CD4-positive, alpha-beta T cell treated with Interleukin-4 for 1 hour (primary cell): ENCODE results near the gene CLEC18C.
"Not testable (repeated sequence)": the region's sequence is repeated elsewhere in the genome, so short reads cannot be mapped to it uniquely, and the experiment has no call there.

ENCODE experiments used
- DNase-seq, 2 donors: peaks; one replicate each; pipeline ENCODE4 v3.0.0-alpha.2; 2020 to 2022

CLEC18C gene

DNA sequence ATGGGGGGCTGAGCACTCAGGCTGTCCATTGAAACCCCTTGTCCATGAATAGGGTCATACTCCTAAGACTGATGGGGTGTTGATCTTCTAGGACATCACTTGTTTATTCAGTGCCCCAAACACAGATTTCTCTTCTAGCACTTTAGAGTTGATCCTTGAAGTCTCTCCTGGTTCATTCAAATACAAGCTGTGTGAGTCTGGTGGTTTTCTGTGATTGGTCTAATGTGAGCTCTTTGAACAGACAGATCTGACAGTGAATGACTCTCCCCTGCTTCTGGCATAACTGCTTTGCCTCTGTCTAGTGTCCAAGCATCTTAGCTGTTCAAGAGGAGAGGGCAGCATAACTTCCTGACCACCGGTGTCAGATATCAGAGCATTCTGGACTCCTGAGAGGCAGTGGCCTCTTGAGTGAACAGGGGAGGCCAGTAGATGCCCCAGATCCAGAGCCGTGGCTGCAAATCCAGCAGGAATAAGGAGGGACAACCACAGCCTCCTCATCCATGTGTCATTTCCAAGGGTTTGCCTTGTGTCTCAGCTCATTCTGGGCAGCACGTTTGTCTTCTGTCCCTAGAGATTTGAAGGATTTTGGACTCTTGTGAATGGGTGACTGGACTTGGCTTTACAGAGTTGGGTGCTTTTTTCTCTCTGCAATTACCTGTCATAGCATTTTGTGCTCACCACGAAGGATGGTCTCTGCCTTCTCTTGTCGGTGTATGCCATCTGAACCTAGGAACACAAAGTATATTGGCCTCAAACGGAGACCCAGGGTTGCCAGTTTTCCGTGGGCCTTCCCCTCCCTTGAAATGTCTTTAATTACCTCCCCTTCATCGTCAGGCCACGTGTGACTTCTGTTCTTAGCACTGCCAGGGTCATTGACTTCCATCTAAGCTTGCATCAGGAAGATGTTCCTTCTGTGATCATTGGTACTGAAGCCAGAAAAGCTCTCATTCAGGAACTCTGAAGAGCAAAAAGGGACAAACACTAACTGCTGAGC is 13.9 kb upstream of the CLEC18C start:
- no peak for DNase-seq

DNA sequence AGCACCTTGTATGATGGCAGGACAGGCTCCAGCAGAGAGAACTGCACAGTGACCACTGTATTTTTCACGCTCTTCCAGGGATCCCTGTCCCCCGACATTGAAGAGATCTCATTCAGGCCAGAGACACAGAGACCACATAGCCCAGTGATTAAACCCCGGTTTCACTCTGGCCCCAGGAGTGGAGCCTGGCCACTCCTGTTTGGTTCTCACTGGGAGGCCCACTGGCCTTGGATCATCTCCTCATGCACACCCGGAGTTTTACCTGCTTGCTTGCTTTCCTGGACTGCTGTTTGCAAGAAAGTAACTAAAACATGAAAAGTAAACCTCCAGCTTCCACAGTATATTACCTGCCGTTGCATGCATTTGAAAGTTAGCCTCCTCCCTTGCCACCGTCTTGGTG is 13.2 kb upstream of the CLEC18C start:
- no peak for DNase-seq

DNA sequence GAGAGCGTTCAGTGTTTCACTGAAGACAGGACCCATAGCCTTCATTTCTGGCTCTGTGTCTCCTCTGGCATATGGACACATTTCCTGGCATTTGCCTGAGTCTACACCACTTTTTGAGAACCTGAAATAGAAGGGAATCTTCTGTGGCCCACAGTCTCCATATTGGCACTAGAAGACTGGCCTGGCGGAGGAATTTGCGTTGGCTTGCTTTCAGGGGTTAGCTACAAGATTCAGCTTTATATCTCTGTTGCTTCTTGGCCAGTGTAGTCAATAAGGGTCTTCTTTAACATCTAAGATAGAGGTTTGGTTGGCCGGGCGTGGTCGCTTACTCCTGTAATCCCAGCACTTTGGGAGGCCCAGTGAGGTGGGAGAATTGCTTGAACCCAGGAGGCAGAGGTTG is 12.8 kb upstream of the CLEC18C start:
- no peak for DNase-seq

DNA sequence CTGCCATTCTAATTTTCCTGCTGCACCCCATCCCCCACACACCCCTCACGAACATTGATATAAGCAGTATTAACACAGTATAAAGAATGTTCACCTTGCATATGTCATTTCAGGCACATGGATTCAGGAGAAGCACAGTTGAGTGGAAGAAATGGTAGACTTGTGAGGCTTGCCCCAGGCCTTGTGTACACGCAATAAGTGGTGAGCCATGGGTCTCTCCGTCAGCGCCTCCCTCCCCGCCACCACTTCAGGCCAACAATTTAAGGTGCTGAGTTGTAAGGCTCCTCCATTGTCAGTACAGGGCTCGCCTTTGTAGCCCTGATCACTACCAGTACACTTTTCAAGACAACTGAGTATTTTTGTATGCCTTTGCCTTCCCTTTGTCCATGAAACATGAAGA is 12.2 kb upstream of the CLEC18C start:
- no peak for DNase-seq

DNA sequence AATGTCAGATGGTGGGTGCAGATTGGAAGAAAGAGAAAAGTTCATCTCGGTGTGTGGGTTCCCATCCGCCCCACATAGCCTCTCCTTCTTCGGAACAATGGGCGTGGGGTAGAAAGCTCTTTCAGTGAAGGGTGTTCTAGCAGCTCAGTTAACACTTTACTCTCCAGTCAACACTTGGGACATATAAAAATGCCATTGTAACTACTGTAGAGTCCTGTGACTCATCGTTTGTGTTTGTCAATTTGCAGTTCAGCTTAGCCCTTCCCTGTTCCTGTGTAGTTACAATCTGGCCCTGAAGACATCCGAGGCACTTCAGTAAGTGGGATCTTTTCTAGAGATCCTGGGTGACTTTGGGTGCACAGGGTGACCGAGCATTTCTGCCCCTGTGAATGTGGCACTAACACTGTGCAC is 11.5 kb upstream of the CLEC18C start:
- DNase-seq, result no peak

DNA sequence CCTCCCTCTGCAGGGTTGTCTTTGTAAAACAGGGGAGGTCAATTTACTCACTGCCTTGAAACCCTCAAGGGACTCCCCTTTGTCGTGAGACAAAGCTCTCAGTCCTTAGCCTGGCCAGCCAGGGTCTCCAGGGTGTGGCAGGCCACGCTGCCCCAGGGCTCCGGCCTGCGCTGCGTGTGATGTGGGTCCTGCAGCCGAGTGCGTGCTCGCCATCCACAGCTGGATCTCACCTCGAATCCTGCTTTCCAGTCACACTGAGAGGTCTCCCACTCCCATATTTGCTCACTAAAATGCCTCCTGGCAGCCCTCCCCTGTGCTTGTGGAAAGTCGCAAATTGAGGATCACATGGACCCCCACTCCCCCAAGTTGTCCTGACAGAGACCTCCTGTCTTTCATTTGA is 10.0 kb upstream of the CLEC18C start:
- no peak for DNase-seq

DNA sequence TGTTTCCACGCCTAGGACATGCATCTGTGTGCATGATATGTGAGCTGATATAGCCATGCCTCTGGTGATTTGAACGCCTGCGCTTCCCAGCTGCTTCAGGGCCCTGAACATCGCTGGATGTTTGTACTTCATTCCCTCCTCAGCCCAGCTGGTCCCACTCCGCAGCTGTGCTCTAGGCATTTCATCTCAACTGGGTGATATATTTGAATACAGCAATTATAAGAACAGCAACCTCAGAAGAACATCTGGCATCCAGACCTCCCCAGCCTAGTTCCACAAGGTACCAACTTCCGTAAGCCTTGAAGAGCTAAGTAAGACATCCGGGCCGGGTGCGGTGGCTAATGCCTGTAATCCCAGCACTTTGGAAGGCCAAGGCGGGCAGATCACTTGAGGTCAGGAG is 6.9 kb upstream of the CLEC18C start:
- DNase-seq, result not testable (repeated sequence)

DNA sequence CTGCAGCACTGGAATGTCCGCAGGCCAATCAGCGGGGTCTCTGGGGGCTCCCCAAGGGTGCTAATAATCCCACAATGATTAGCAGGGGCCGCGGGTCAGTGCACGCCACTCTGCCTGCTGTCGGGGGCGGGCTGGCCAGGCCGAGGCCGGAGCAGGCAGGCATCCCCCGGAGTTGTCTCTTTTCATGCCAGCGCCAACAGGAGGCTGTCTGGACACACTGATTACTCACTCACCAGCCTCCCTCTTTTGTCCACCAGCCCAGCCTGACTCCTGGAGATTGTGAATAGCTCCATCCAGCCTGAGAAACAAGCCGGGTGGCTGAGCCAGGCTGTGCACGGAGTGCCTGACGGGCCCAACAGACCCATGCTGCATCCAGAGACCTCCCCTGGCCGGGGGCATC is 329 bp downstream of the CLEC18C start:
- not testable (repeated sequence) for DNase-seq

DNA sequence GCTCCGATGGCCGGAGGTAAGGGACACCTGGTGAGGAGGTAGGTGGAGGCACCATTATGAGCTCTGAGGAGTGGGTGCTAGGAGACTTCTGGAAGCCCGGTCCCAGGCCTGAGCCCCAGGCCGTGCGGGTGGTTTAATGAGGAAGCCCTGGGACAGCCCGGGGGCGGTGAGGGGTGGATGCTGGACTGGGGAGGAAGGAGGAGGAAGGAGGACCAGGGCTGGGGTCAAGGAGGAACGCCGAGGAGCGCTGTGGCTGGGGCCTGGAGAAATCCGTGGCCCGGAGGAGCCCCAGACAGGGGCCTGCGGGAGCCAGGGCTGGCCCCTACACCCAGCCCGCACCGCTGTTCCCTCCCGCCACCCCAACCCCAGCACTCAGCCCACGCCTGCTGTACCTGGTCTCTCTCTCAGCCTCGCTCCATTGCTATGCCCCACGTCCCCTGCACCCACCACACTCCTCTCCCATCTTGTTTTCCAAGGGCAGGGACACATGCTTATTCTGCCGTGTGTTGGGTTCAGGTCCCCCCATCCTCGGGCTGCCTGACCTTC is 873 bp downstream of the CLEC18C start:
- not testable (repeated sequence) for DNase-seq

DNA sequence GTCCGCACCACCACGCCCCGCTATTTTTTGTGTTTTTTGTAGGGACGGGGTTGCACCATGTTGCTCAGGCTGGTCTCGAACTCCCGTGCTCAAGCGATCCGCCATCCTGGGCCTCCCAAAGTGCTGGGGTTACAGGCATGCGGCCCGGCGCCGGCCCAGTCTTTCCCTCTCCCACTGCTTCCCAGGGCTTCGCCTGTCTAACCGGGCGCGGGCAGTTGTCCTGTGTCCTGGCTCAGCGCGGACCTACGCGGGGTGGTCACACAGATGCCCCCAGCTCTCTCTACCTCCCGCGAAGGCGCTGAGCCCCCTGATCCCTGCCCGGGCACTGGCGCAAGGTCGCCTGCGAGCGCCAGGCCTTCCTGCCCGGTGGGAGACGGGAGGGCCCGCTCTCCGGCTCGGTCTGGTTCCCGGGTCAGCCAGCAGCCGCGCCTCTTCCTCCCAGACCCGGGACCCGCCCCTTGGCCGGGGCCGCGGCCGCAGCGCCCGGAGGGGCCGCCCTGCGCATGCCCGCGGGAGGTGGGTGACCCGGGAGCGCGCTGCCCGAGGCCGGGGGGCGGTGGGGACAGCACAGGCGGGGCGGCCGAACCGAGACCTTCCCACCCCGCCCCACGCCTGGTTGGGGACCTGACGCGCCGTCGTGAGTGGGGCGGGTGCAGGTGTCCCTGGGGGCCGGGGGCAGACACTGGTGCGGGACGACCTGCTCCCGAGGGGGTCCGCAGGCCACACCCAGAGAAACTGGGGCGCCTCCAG is 14.4 kb downstream of the CLEC18C start:
- not testable (repeated sequence) for DNase-seq

DNA sequence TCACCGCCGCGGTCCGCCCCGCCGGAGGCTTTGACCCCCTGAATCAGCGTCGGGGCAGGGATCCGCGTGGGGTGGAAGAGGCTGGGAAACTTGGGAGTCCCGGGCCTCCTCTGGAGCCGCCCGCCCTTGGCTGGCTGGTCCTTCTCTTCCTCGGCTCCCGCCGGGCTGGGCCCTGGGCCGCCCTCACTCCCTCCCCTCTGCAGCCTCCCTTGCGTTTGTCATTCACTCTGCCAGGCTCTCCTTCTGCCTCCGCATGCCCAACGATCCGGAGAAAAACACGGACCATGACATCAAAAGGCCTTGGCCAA is 15.0 kb downstream of the CLEC18C start:
- DNase-seq, result not testable (repeated sequence)

DNA sequence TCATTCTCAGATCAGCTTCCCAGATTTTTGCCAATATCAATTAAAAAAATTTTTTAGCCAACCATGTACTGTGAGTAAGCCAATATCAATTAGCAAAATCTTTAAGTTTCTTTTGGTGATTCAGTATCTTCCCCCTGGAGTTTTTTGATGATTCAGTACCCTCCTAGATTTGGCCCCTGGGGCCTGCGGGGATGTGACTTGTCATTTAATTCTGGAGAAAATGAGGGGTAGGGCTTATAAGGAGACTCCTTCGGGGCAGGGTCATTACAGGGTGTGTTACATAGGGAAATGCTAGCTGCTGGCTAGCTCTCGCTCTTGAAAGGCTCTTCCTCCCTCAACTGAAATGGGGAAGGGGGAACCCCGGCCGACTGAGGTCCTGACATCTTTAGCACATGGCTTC is 17.0 kb downstream of the CLEC18C start:
- not testable (repeated sequence) for DNase-seq

DNA sequence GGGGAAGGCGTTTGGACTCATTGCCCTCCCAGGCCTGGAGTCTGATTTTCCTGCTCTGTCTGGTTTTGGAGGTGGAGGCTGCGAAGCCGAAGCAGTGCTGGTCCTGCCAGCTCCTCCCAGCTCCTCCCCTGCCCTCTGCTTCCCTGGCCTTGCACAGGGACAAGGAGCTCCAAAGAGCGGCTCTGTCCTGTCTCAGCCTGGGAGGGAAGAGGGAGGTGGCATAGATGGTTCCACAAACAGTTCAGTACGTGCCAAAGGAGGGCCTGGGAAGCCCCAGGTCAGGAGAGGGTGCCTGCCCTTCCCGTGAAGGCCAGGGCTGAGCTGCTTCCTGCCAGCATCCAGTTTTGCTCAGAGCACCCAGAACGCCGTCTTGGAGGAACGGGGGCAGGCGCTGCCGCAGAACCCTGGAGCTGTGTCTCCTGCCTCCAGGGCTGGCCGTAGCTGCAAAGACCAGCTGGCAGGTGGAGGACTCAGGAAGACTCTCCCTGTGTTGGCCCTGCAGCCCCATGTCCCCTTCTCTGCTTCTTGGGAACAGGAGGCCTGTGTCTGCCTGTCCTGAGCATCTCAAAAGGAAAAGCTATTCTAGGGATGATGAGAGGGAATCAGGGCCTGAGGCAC is 23.2 kb downstream of the CLEC18C start:
- DNase-seq, result not testable (repeated sequence)

DNA sequence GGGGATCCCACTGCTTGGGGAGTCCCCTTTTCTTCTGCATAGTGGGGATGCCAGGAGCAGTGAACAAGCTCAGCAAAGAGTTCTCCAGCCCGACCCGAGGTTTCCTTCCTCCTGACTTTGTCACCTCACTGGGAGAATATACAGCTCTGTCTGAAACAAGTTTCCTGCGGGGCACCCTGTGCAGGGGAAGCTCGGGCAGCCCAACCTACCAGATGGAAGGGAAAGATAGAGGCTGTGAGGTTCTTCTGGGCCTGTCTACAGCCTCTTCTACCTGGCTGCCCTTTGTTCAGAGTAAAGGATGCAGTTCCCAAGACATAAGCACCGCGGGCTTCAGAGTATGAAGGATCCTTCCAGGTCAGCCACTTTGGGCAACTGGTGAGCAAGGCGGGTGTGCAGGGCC is 24.0 kb downstream of the CLEC18C start:
- DNase-seq, result not testable (repeated sequence)

DNA sequence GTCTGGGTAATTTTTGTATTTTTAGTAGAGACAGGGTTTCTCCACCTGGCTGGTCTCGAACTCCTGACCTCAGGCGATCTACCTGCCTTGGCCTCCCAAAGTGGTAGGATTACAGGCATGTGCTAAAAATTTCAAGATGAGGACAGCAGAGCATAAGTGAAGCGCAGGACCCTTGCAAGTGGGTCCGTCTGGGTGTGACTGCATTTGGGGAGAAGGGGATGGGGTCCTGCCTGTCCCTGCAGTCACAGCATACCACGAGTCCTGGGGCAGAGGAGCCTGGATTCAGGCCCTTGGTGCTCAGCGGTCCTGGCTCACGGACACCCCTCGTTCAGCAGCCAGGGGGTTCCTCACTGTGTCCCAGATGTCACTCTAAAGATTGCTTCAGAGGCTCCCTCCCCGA is 24.6 kb downstream of the CLEC18C start:
- not testable (repeated sequence) for DNase-seq

DNA sequence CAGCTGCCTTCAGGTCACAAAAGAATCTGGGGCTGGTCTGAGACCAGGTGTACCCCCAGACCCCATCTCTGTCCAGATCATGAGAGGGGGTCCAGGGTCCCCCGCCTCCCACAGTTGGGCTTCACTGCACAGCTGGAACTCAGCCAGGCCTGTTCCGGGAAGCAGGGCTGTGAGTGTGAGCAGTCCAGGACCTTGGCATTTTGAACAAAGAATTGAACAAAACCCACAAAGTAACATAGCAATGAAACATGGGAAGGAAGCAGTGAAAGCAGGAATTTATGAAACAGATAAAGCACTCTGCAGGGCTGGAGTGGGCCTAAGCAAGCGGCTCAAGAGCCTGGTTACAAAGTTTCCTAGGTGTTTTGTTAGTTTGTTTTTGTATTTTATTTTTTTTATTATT is 25.1 kb downstream of the CLEC18C start:
- DNase-seq, result not testable (repeated sequence)

DNA sequence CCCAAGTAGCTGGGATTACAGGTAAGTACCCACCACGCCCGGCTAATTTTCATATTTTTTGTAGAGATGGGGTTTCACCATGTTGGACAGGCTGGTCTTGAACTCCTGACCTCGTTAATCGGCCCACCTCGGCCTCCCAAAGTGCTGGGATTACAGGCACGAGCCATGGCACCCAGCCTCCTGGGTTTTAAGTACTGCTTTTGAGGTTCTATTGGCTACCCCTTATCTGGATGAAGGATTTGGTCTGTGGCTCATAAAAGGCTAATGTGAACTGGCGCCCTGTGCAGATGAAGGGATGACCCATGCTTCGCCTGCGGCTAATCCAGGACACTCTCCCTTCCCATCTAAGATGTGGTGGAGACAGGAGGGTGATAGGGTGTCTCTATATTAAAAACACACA is 25.6 kb downstream of the CLEC18C start:
- DNase-seq, result not testable (repeated sequence)

DNA sequence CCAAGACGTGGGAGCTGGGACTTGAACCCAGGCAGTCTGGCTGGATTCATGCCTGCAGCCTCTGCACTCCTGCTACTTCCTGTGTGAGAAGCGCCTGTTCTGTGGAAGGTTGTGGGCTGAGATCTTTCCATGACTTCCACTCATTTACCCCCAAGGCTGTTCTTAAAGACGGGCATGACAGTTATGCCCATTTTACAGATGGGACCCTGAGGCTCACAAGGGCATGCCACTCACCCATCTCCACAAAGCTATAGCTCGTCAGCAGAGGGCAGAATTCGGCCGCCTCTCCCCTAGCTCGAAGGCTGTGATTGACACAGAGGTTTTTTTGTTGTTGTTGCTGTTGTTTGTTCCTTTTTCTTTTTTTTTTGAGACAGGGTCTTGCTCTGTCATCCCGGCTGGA is 26.5 kb downstream of the CLEC18C start:
- DNase-seq, result not testable (repeated sequence)

DNA sequence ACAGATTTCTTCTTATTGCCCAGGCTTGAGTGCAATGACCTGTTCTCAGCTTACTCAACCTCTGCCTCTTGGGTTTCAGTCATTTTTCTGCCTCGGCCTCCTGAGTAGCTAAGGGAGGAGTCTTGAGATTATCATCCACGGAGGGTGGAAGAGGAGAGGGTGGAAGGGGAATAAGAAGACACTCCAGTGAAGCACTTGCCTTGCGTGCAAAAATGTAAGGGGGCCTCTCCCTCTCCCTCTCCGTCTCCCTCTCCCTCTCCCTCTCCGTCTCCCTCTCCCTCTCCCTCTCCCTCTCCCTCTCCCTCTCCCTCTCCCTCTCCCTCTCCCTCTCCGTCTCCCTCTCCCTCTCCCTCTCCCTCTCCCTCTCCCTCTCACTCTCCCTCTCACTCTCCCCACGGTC is 29.9 kb downstream of the CLEC18C start:
- DNase-seq, result not testable (repeated sequence)

DNA sequence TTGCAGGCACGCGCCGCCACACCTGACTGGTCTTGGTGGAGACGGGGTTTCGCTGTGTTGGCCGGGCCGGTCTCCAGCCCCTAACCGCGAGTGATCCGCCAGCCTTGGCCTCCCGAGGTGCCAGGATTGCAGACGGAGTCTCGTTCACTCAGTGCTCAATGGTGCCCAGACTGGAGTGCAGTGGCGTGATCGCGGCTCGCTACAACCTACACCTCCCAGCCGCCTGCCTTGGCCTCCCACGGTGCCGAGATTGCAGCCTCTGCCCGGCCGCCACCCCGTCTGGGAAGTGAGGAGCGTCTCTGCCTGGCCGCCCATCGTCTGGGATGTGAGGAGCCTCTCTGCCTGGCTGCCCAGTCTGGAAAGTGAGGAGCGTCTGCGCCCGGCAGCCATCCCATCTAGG is 30.4 kb downstream of the CLEC18C start:
- not testable (repeated sequence) for DNase-seq

DNA sequence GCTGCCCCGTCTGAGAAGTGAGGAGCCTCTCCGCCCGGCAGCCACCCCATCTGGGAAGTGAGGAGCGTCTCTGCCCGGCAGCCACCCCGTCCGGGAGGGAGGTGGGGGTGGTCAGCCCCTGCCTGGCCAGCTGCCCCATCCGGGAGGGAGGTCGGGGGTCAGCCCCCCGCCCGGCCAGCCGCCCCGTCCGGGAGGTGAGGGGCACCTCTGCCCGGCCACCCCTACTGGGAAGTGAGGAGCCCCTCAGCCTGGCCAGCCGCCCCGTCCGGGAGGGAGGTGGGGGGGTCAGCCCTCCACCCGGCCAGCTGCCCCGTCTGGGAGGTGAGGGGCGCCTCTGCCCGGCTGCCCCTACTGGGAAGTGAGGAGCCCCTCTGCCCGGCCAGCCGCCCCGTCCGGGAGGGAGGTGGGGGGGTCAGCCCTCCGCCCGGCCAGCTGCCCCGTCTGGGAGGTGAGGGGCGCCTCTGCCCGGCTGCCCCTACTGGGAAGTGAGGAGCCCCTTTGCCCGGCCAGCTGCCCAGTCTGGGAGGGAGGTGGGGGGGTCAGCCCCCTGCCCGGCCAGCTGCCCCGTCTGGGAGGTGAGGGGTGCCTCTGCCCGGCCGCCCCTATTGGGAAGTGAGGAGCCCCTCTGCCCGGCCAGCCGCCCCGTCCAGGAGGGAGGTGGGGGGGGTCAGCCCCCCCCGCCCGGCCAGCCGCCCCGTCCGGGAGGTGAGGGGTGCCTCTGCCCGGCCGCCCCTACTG is 31.2 kb downstream of the CLEC18C start:
- not testable (repeated sequence) for DNase-seq

DNA sequence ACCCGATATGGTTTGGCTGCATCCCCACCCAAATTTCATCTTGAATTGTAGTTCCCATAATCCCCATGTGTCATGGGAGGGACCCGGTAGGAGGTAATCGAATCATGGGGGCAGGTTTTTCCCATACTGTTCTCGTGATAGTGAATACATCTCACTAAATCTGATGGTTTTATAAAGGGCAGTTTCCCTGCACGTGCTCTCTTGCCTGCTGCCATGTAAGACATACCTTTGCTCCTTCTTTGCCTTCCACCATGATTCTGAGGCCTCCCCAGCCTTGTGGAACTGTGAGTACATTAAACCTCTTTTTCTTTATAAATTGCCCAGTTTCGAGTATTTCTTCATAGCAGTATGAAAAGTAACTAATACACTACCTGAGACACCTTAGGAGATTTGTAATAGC is 32.8 kb downstream of the CLEC18C start:
- not testable (repeated sequence) for DNase-seq
